HepG2 (cell line): ENCODE measurements around the gene MRPL9. TPM values are rescaled to one million over a fixed set of nuclear protein-coding genes. Genes with fewer than 3 reads are reported as not detected.

Source experiments
- ATAC-seq: fragments of 200-7000 bp; cut with Tn5 transposase; 3 replicates; pipeline ENCODE4 v1.9.1; 2020; ENCODE audit warnings: mild to moderate bottlenecking, moderate library complexity
- BruUV-seq: library from RNA; stranded (reverse); fragments of 400-500 nt; replicated peaks from 2 replicates; lab custom pipeline; 2021; lab: Mats Ljungman, UMichigan
- CTCF ChIA-PET: fragments of 300-600 bp; formaldehyde crosslinking; extraction: SDS; loops from one replicate; lab custom pipeline; 2021; ENCODE audit warnings: low total read pairs, inconsistent platforms, low intra/inter-chr PET ratio; lab: Yijun Ruan, JAX
- POLR2A ChIA-PET: fragments of 350-600 bp; sonication (Branson Sonifier 250); formaldehyde crosslinking; loops from one replicate; lab custom pipeline; 2020; ENCODE audit warnings: antibody characterized with exemption, inconsistent platforms; lab: Yijun Ruan, JAX
- DNase-seq: peaks from one replicate; pipeline ENCODE4 v3.0.0-alpha.2; 2015; ENCODE audit warnings: low spot score
- FAIRE-seq: peaks from 3 replicates; lab custom pipeline; 2011; peaks lifted over from hg19 to GRCh38; lab: Jason Lieb, UNC
- H2AFZ ChIP-seq: one replicate; pipeline ENCODE4 v1.6.1; 2011; ENCODE audit warnings: low read length, inconsistent platforms
- H3K27ac ChIP-seq: fragments of 300-600 bp; 3 replicates; pipeline ENCODE4 v1.8.0; 2011; ENCODE audit warnings: mixed run types, mild to moderate bottlenecking, mixed read lengths, low read length, inconsistent platforms; ENCODE audit not compliant: insufficient read depth; ENCODE audit errors: extremely low read length
- H3K27me3 ChIP-seq, 2 experiments: fragments of 200-600 bp in 1 of 2; 2 replicates in 1 of 2; 3 replicates in 1 of 2; pipeline versions ENCODE4 v1.6.0 to v1.8.0; 2011; ENCODE audit warnings: low read length in 2 of 2, mild to moderate bottlenecking in 2 of 2, moderate library complexity in 2 of 2, inconsistent platforms in 1 of 2; ENCODE audit not compliant: insufficient read depth in 2 of 2, control insufficient read depth in 1 of 2
- H3K36me3 ChIP-seq, 2 experiments: fragments of 200-600 bp in 1 of 2; replicated peaks in 1 of 2; 2 replicates in 1 of 2; 3 replicates in 1 of 2; pipeline versions ENCODE4 v1.5.1 to v1.8.0; 2011; ENCODE audit warnings: low read length in 2 of 2, inconsistent platforms in 1 of 2; ENCODE audit not compliant: insufficient read depth in 2 of 2, control insufficient read depth in 1 of 2
- H3K4me1 ChIP-seq: 2 replicates; pipeline ENCODE4 v1.5.1; 2012; ENCODE audit warnings: low read length, inconsistent platforms; ENCODE audit not compliant: insufficient read depth
- H3K4me2 ChIP-seq: 2 replicates; pipeline ENCODE4 v1.6.0; 2011; ENCODE audit warnings: low read depth, low read length, inconsistent platforms
- H3K4me3 ChIP-seq, 3 experiments: fragments of 200-600 bp in 1 of 3; sonication (generic), shearing (Covaris generic) in 1 of 3; replicated peaks in 1 of 3; 2 replicates each; pipeline ENCODE4 v1.5.1; 2011 to 2016; ENCODE audit warnings: low read length in 3 of 3, inconsistent platforms in 2 of 3, low read depth in 2 of 3, mild to moderate bottlenecking in 2 of 3, control low read depth in 1 of 3, mixed read lengths in 1 of 3; ENCODE audit not compliant: insufficient read depth in 1 of 3
- H3K79me2 ChIP-seq: one replicate; pipeline ENCODE4 v1.6.1; 2011; ENCODE audit warnings: low read length, inconsistent platforms; ENCODE audit not compliant: insufficient read depth
- H3K9ac ChIP-seq: 2 replicates; pipeline ENCODE4 v1.6.0; 2011; ENCODE audit warnings: mild to moderate bottlenecking, low read depth, low read length, inconsistent platforms; ENCODE audit not compliant: insufficient read depth
- H3K9me3 ChIP-seq: 2 replicates; pipeline ENCODE4 v1.5.1; 2012; ENCODE audit warnings: mild to moderate bottlenecking, low read length
- H4K20me1 ChIP-seq: 2 replicates; pipeline ENCODE4 v1.6.0; 2011; ENCODE audit warnings: inconsistent platforms, mild to moderate bottlenecking, low read length, moderate library complexity; ENCODE audit not compliant: insufficient read depth
- CENPX ChIP-seq: sonication (generic); formaldehyde crosslinking; IDR thresholded peaks from 2 replicates; pipeline ENCODE4 v1.9.0; 2021; ENCODE audit warnings: mild to moderate bottlenecking, missing genetic modification reagents, moderate library complexity
- JARID2 ChIP-seq: sonication (generic); formaldehyde crosslinking; IDR thresholded peaks from 2 replicates; pipeline ENCODE4 v1.8.1; 2023; ENCODE audit warnings: missing genetic modification reagents, inconsistent platforms; ENCODE audit not compliant: insufficient replicate concordance
- NFKBIZ ChIP-seq: IDR thresholded peaks from 2 replicates; pipeline ENCODE4 v1.6.1; 2018; ENCODE audit warnings: missing genetic modification reagents, missing compliant biosample characterization
- SRF ChIP-seq: IDR thresholded peaks from 2 replicates; pipeline ENCODE4 v1.6.1; 2011; ENCODE audit warnings: mild to moderate bottlenecking, low read depth, low read length, moderate library complexity
- ZFY ChIP-seq: sonication (generic); formaldehyde crosslinking; IDR thresholded peaks from 2 replicates; pipeline ENCODE4 v1.4.0; 2020; ENCODE audit warnings: missing genetic modification reagents
- ZNF260 ChIP-seq: sonication (generic); formaldehyde crosslinking; IDR thresholded peaks from 2 replicates; pipeline ENCODE4 v1.4.0; 2020; ENCODE audit warnings: missing genetic modification reagents, low read depth, mild to moderate bottlenecking, borderline replicate concordance
- ZNF503 ChIP-seq: sonication (generic); formaldehyde crosslinking; IDR thresholded peaks from 2 replicates; pipeline ENCODE4 v1.4.0; 2020; ENCODE audit warnings: missing genetic modification reagents
- WGBS: methylation state at CpG from one replicate; pipeline ENCODE4 v1.1.6; 2017; ENCODE audit warnings: low lambda C conversion rate; 5-methylcytosine and 5-hydroxymethylcytosine counted together
- in situ Hi-C: cut with HindIII; loops from 2 replicates; pipeline ENCODE4 v1.10.0; 2017; ENCODE audit warnings: low pct_unique_long_range_greater_than_20kb; ENCODE audit not compliant: extremely low pct_ligation_motif_present
- intact Hi-C: fragments of 100-400 bp; cut with micrococcal nuclease; formaldehyde crosslinking; loops from one replicate; pipeline ENCODE4 v1.10.0; 2022; ENCODE audit not compliant: unreplicated experiment
- polyA plus RNA-seq, 8 experiments: library from polyadenylated mRNA; depleted of rRNA in 3 of 8; stranded (reverse) in 7 of 8; unstranded in 1 of 8; fragments of >200 nt; fragmentation: Illumina TruSeq in 4 of 8; extraction: Trizol in 4 of 8; gene quantifications; 2 replicates each; pipeline versions ENCODE4 v1.2.1 to v1.2.3, GENCODE V29; 2011 to 2016; ENCODE audit warnings: low read depth in 4 of 8, missing spikeins in 1 of 8, mixed read lengths in 1 of 8; ENCODE audit not compliant: insufficient read depth in 1 of 8
- total RNA-seq, 5 experiments: library from RNA; depleted of rRNA; stranded (reverse); fragments of >200 nt; fragmentation: Illumina TruSeq; extraction: Trizol; gene quantifications; 2 replicates each; pipeline ENCODE4 v1.2.3, GENCODE V29; 2016; ENCODE audit warnings: low read depth in 1 of 5
- TF ChIP-seq, protein P1 (sequence below): IDR thresholded peaks from 2 replicates; pipeline ENCODE4 v1.6.1; 2016; ENCODE audit warnings: low read depth, control low read depth

MRPL9 gene
- total and polyA plus RNA-seq, 2 of the 13 experiments (the other 11 are each of a cell fraction or from before 2014, with no cell fraction given): 72.1 to 107 TPM

GRCh38 chr1:151803915-151804314 lies 40.6 kb upstream of the MRPL9 start:
- TF ChIP-seq CENPX (no peak), ZNF503 (CRISPR knock-in tag) (no peak), SRF (no peak), NFKBIZ (CRISPR knock-in tag) (no peak), ZFY (CRISPR knock-in tag) (no peak), JARID2 (CRISPR knock-in tag) (no peak), ZNF260 (CRISPR knock-in tag) (no peak)
- TF ChIP-seq, protein P1, sequence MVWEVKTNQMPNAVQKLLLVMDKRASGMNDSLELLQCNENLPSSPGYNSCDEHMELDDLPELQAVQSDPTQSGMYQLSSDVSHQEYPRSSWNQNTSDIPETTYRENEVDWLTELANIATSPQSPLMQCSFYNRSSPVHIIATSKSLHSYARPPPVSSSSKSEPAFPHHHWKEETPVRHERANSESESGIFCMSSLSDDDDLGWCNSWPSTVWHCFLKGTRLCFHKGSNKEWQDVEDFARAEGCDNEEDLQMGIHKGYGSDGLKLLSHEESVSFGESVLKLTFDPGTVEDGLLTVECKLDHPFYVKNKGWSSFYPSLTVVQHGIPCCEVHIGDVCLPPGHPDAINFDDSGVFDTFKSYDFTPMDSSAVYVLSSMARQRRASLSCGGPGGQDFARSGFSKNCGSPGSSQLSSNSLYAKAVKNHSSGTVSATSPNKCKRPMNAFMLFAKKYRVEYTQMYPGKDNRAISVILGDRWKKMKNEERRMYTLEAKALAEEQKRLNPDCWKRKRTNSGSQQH (CRISPR knock-in tag): no peak
- H3K36me3 ChIP-seq: no peaks in the 10 kb centered on the region
- no peak overlapping the region for H3K4me3 ChIP-seq
- ATAC-seq (no peak), DNase-seq (no peak), FAIRE-seq (no peak)
- POLR2A ChIA-PET: no interaction called here
- in situ Hi-C loops (no loop called here), intact Hi-C loops (no loop called here)
- CTCF ChIA-PET: no interaction called here
- BruUV-seq: no TSS peak
- H2AFZ ChIP-seq: no peak overlapping the region
- H3K79me2 ChIP-seq: no peaks in the 10 kb centered on the region
- no peak overlapping the region for H3K9ac ChIP-seq
- peaks cover 0 to 3% of the 10 kb centered on the region in 2 experiments; a peak in 3 of 5 replicates for H3K27me3 ChIP-seq
- H3K4me2 ChIP-seq: no peak overlapping the region
- WGBS: no CpG with 5 or more reads among the region's 3 CpGs
- H3K27ac ChIP-seq: no peak overlapping the region
- no peaks in the 10 kb centered on the region for H3K9me3 ChIP-seq
- H3K4me1 ChIP-seq: no peaks in the 10 kb centered on the region
- no peaks in the 10 kb centered on the region for H4K20me1 ChIP-seq
